T47D (cell line): ENCODE results near the gene SMIM33.
"Not testable (repeated sequence)": the region's sequence is repeated elsewhere in the genome, so short reads cannot be mapped to it uniquely, and the experiment has no call there.

ENCODE experiments used
- DNase-seq, 2 experiments: peaks; one replicate each; pipeline versions ENCODE4 v3.0.0 to v3.0.0-alpha.2; 2011 to 2012; ENCODE audit warnings: low read depth in 1 of 2, low spot score in 1 of 2
- JUND ChIP-seq: IDR thresholded peaks from 2 replicates; pipeline ENCODE4 v1.6.1; 2012; ENCODE audit warnings: low read depth
- in situ Hi-C: cut with HindIII; loops from 2 replicates; pipeline ENCODE4 v1.10.0; 2016; ENCODE audit warnings: low sequenced_read_pairs, low pct_unique_long_range_greater_than_20kb

Gene SMIM33

GRCh38 chr5:139512786-139513390 lies 42.1 kb downstream of the SMIM33 start:
- peak in 1 of 2 experiments; percentile 37 for DNase-seq
- in situ Hi-C loops: no loop called here
- TF ChIP-seq JUND: no peak

DNA sequence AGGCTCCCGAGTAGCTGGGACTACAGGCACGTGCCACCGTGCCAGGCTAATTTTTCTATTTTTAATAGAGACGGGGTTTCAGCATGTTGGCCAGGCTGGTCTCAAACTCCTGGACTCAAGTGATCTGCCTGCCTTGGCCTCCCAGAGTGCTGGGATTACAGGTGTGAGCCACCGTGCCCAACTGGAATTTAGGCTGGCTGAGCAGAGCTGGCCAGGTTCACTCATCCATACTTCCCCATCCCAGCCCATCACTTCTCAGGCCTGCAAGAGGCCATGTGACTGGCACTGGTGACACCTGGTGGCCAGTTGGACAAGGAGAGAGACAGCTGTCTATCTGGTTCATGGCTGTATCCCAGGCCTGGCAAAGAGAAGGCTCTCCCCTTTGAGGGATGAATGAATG lies 42.6 kb downstream of the SMIM33 start:
- in situ Hi-C loops: not testable (repeated sequence)
- DNase-seq: peak; percentile 76 to 92

DNA sequence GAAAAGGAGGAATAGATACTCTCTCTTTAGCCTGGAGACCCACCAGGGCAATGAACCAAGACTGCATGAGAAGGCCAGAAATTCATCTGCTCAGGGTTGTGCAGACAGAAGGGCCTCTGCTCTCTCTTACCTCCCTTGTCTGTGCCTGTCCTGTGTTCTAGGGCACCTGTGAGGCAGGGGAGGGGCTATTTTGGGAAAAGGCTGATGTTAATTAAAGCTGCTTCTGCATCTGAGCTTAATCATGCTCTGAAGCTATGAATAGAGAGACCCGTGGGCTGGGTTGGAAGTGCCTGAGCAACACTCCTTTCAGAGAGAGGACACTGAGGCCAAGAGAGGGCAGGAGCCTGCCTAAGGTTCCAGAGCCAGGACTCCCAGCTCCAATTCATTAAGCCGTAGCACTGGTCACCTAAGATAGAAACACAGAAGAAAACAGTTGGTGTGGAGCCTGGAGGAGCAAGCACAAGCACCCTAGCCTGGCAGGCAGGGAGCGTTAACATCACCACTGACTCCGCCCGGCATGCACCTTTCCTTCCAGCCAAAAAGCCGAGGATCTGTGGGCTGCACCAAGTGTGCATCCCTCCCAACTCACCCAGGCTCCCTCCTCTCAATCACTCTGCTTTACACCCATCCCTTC lies 43.2 kb downstream of the SMIM33 start:
- DNase-seq: no peak
- no peak for TF ChIP-seq JUND
- in situ Hi-C loops: no loop called here

DNA sequence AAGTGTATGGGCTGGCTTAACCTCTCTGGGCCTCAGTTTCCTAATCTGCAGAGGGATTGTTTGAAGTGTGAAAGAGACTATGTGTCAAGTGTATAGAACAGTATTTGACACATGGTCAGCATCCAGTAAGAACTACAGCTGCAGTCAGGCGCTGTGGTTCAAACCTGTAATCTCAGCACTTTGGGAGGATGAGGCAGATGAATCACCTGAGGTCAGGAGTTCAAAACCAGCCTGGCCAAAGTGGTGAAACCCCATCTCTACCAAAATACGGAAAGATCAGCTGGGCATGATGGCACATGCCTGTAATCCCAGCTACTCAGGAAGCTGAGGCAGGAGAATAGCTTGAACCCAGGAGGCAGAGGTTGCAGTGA lies 43.7 kb downstream of the SMIM33 start:
- DNase-seq: no peak
- in situ Hi-C loops: no loop called here
- TF ChIP-seq JUND: no peak

- TF ChIP-seq JUND: no peak
- in situ Hi-C loops: no loop called here
Observed at GRCh38 chr5:139517683-139518564, 47.1 kb downstream of the SMIM33 start.

More at GRCh38 chr5:139517683-139518564, 47.1 kb downstream of the SMIM33 start:
- DNase-seq: peak; percentile 83 to 91
